ENCODE data around the gene AKR1C3. TPM values are rescaled to one million over a fixed set of nuclear protein-coding genes. Genes with fewer than 3 reads are reported as not detected.

Gene AKR1C3
- total RNA-seq, 1 experiment from 2014 or later: 3.0 TPM

GRCh38 chr10:5090551-5090950 lies 3.7 kb upstream of the AKR1C3 start:
- no peak for TF ChIP-seq REST (IDR thresholded peaks at IDR 0.05; ENCODE audit: low read depth)
- no peak for TF ChIP-seq CEBPB (IDR thresholded peaks at IDR 0.05; ENCODE audit: low read depth)
- no peak for TF ChIP-seq ZBTB33 (IDR thresholded peaks at IDR 0.05; ENCODE audit: extremely low read depth, insufficient replicate concordance, low read length)
- no peak for TF ChIP-seq ZNF274 (IDR thresholded peaks at IDR 0.05; ENCODE audit: low read depth, low read length)
- no peak for TF ChIP-seq RAD21 (IDR thresholded peaks at IDR 0.05; ENCODE audit: low read depth)
- TF ChIP-seq YY1 (IDR thresholded peaks at IDR 0.05; ENCODE audit: extremely low read depth, insufficient replicate concordance, low read depth, low read length): no peak
- TF ChIP-seq ZFX (IDR thresholded peaks at IDR 0.05): no peak
- TF ChIP-seq EZH2phosphoT487 (IDR thresholded peaks at IDR 0.05; ENCODE audit: borderline replicate concordance): no peak
- no peak for TF ChIP-seq TCF7L2 (IDR thresholded peaks at IDR 0.05; ENCODE audit: borderline replicate concordance, extremely low read depth, insufficient read depth, insufficient read length)
- TF ChIP-seq, protein P1, sequence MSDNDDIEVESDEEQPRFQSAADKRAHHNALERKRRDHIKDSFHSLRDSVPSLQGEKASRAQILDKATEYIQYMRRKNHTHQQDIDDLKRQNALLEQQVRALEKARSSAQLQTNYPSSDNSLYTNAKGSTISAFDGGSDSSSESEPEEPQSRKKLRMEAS (IDR thresholded peaks at IDR 0.05): no peak
- TF ChIP-seq JUND (IDR thresholded peaks at IDR 0.05): no peak
- TF ChIP-seq SRF (IDR thresholded peaks at IDR 0.05; ENCODE audit: low read depth): no peak
- TF ChIP-seq POLR2AphosphoS5 (IDR thresholded peaks at IDR 0.05; ENCODE audit: low read depth, low read length): no peak
- TF ChIP-seq SIN3A (IDR thresholded peaks at IDR 0.05; ENCODE audit: low read depth): no peak
- TF ChIP-seq CBX3 (IDR thresholded peaks at IDR 0.05; ENCODE audit: low read depth): no peak
- TF ChIP-seq EGR1 (IDR thresholded peaks at IDR 0.05; ENCODE audit: low read depth): no peak
- TF ChIP-seq SP1 (IDR thresholded peaks at IDR 0.05; ENCODE audit: low read depth): no peak

More at GRCh38 chr10:5090551-5090950, 3.7 kb upstream of the AKR1C3 start:
- Histone ChIP-seq H3K4me1 (ENCODE audit: control insufficient read depth in 1 of 2, insufficient read depth in 2 of 2, low read length in 2 of 2) (no peaks in the 10 kb centered on the region; a peak in 1 of 4 replicates), H3K9me2 (ENCODE audit: insufficient read depth) (no peaks in the 10 kb centered on the region), H2AFZ (ENCODE audit: low read depth, low read length, poor library complexity, severe bottlenecking) (no peak overlapping the region), H4K20me1 (ENCODE audit: insufficient read depth) (no peaks in the 10 kb centered on the region), H3K4me3 (replicated peaks in 1 of 2; ENCODE audit: low read depth in 1 of 2, low read length in 2 of 2) (no peak overlapping the region), H3K9ac (ENCODE audit: low read length) (no peak overlapping the region), H3K9me3 (ENCODE audit: control insufficient read depth in 1 of 2, insufficient read depth in 1 of 2, low read depth in 1 of 2, low read length in 2 of 2) (no peaks in the 10 kb centered on the region), H3K27me3 (ENCODE audit: insufficient read depth, low read length) (no peaks in the 10 kb centered on the region), H3K27ac (ENCODE audit: low read depth, low read length) (no peak overlapping the region), H3K4me2 (ENCODE audit: low read length) (no peak overlapping the region), H3K36me3 (ENCODE audit: control insufficient read depth in 1 of 2, insufficient read depth in 2 of 2, low read length in 2 of 2) (no peaks in the 10 kb centered on the region), H3K79me2 (ENCODE audit: insufficient read depth, low read length) (no peaks in the 10 kb centered on the region)
- ChIA-PET CTCF (no interaction called here), RAD21 (ENCODE audit: low non-redundant PET in 1 of 2, low total read pairs in 2 of 2, uncharacterized antibody in 2 of 2, unreplicated experiment in 2 of 2) (no interaction called here), POLR2A (no interaction called here)
- intact Hi-C loops (cut with micrococcal nuclease): loop anchor here (5.0 kb wide), 1 partner anchor 192 kb away; no protein-coding TSS in a partner anchor
- ATAC-seq (no peak), DNase-seq (ENCODE audit: low read depth, low spot score) (no peak)
- no TSS peak for BruUV-seq (replicated peaks)
